Stimulated activated naive B cell treated with anti-CD40 and anti-IgM and Interleukin-4, amounts not matched to agents 10 μg/mL and 1 μg/mL and 100 μg/mL, for 72 hours (primary cell): ENCODE data around the gene C2CD4D.

Source experiments
- ATAC-seq, 2 donors: fragments of 150-1000 bp; cut with Tn5 transposase; replicated peaks; 2 replicates each; pipeline ENCODE4 v1.10.0; 2021; ENCODE audit warnings: moderate library complexity in 1 of 2
- DNase-seq: peaks from one replicate; pipeline ENCODE4 v3.0.0; 2021
- H3K27ac Mint-ChIP-seq: one replicate; pipeline ENCODE4 v1.8.0; 2022; ENCODE audit warnings: mild to moderate bottlenecking, mixed read lengths
- H3K27me3 Mint-ChIP-seq, 2 donors: one replicate each; pipeline ENCODE4 v1.8.0; 2022; ENCODE audit warnings: mixed read lengths in 2 of 2
- H3K36me3 Mint-ChIP-seq, 2 donors: one replicate each; pipeline ENCODE4 v1.8.0; 2022; ENCODE audit warnings: mixed read lengths in 2 of 2, mild to moderate bottlenecking in 1 of 2
- H3K4me1 Mint-ChIP-seq, 2 donors: one replicate each; pipeline ENCODE4 v1.8.0; 2022; ENCODE audit warnings: mixed read lengths in 2 of 2, mild to moderate bottlenecking in 1 of 2
- H3K4me3 Mint-ChIP-seq, 2 donors: one replicate each; pipeline ENCODE4 v1.8.0; 2022; ENCODE audit warnings: mild to moderate bottlenecking in 2 of 2, mixed read lengths in 2 of 2, moderate library complexity in 1 of 2
- H3K9me3 Mint-ChIP-seq, 2 donors: one replicate each; pipeline ENCODE4 v1.8.0; 2022; ENCODE audit warnings: mixed read lengths in 2 of 2, mild to moderate bottlenecking in 1 of 2

The C2CD4D gene

DNA sequence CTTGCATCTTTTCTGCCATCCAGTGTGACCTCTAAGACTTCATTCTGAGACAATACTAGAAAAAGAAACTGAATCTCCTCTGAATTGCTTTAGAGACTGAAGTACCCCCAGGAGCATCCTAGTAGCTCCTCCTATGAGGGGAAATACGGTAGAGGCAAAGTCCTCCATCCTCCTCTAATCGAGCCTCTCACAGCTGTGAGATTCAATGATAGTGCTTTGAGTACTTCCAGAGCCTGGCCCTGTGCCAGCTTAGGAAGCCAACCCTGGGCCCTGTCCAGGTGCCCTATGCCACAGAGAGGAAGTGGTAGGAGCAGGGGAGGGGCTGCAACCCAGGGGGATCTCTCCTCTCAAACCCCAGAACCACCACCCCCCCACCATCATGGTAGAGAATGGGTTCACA lies 18.7 kb downstream of the C2CD4D start:
- peaks cover 19 to 34% of the 10 kb centered on the region in 2 donors for H3K27me3 Mint-ChIP-seq
- H3K9me3 Mint-ChIP-seq = no peaks in the 10 kb centered on the region
- DNase-seq (no peak), ATAC-seq (no peak)
- no peaks in the 10 kb centered on the region for H3K36me3 Mint-ChIP-seq
- H3K4me3 Mint-ChIP-seq = no peak overlapping the region
- no peak overlapping the region for H3K27ac Mint-ChIP-seq
- H3K4me1 Mint-ChIP-seq = peaks cover 9 to 30% of the 10 kb centered on the region in 2 donors

DNA sequence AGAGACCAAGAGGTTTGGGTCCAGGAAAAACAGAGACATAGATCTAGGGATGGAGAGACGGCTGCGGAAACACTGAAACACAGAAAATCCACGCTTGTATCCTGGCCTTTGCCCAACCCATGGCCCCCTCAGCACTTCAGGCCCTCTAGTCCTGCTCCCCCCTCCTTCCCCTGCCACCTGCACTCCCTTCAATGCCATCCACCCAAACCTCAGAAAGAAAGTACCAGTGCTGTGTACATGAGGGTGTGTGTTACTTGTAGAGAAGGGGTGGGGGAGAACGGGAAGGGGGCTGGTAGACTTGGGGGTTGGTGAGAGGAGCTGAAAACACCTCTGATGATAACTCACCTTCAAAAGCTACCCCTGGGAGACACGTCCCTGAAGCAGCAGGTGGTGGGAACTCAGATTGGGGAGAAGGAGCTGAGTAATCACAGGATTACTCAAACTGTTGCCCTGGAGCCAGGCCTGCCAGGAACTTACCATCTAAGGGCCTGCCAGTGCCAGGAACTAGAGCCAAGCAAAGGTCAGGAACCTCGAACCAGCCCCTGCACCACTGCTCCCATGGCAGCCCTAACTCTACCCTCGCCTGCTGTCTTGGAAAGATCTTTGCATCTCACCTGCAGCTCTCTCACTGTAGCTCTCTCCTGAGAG lies 19.5 kb downstream of the C2CD4D start:
- no peaks in the 10 kb centered on the region for H3K9me3 Mint-ChIP-seq
- DNase-seq = no peak
- H3K4me3 Mint-ChIP-seq = no peak overlapping the region
- peaks cover 20 to 30% of the 10 kb centered on the region in 2 donors for H3K27me3 Mint-ChIP-seq
- no peak overlapping the region for H3K27ac Mint-ChIP-seq
- ATAC-seq = no peak
- H3K4me1 Mint-ChIP-seq = peaks cover 10 to 34% of the 10 kb centered on the region in 2 donors
- no peaks in the 10 kb centered on the region for H3K36me3 Mint-ChIP-seq

DNA sequence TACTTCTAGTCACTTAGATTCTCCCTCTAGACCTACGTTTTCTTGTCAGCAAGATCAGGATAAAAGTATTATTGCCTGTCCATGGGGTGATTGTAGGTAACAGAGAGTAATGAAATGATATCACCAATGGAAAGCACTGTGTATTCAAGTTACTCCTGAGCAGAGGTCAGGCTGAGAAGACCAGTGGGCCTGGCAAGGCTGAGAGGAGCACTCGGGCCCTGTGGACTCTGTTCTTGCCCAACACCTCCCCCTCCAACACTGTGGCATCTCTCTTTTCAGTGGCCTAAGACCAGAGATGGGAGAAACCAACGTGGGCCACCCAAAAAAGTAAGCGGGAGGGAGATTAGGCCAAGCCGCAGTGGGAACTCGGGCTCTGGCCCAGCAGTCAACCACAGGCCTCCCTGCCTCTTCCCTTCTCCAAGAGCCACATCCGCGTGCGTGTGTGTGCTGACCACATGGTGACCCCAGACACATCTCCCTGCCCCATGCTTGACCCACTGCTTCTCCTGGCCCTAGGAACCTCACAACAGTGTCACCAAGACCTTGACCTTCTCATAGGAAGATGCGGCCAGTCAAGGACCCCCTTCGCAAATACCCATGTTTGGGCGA lies 20.3 kb downstream of the C2CD4D start:
- no peaks in the 10 kb centered on the region for H3K9me3 Mint-ChIP-seq
- no peak overlapping the region for H3K27ac Mint-ChIP-seq
- H3K36me3 Mint-ChIP-seq = no peaks in the 10 kb centered on the region
- H3K4me3 Mint-ChIP-seq = no peak overlapping the region
- H3K27me3 Mint-ChIP-seq = peaks cover 21 to 31% of the 10 kb centered on the region in 2 donors
- H3K4me1 Mint-ChIP-seq = peaks cover 10 to 34% of the 10 kb centered on the region in 2 donors
- no peak for DNase-seq
- no peak for ATAC-seq

DNA sequence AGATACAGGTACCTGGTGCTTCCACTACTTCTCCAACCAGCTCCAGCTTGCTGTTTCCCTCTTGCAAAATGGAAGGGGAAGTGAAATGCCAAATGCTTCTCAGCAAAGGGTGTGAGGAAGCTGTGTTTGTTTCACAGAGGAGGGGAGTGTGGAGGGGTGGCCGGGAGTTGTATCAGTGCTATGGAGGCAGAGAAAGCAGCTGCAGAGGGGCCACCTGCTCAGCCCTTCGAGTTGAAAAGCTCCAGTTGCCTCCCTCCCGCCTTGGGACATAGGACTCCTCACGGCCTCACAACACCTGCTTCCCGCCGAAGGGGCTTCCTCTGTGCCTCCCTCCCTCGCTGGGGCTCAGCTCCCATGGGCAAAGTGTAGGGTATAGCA lies 22.3 kb downstream of the C2CD4D start:
- Mint-ChIP-seq H3K4me1 (peaks cover 10 to 29% of the 10 kb centered on the region in 2 donors), H3K36me3 (no peaks in the 10 kb centered on the region), H3K27me3 (peaks cover 18 to 21% of the 10 kb centered on the region in 2 donors), H3K4me3 (no peak overlapping the region), H3K27ac (no peak overlapping the region), H3K9me3 (no peaks in the 10 kb centered on the region)
- ATAC-seq (peak; percentile 34 to 51), DNase-seq (no peak)

DNA sequence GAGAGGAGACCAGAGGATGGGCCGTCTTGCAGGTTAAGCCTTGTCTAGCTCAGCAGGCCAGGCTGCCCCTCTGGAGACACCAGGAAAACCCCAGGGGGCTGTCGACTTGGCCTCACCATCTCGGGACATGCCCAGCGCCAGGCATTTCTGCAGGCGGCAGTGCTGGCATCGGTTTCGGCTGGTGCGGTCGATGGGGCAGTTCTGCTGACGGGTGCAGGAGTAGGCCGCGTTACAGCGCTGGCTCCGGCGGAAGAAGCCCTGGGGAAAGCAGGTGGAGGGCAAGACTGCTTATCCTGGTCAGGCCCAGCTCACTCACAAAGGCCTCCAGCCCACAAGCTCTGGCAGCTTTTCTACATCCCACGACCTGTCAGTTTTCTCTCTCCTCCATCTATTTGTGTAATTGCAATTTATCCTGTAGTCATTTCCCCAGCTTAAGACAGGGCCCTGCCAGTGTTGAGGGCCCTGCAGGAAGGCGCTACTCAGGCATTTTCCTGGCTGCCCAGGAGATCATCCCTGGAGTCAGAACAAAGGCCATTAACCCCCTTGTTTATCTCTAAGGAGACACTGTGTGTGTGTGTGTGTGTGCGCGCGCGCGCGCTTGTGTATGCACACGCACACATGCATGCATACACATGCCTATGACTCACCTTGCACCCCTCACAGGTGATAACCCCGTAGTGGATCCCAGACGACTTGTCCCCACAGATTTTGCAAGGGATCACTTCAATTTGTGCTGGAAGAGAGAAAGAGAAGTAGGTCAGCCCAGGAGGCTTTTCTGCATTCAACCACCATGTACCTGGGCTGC lies 22.9 kb downstream of the C2CD4D start:
- Mint-ChIP-seq H3K4me3 (no peak overlapping the region), H3K27ac (no peak overlapping the region), H3K27me3 (peaks cover 18 to 21% of the 10 kb centered on the region in 2 donors), H3K9me3 (no peaks in the 10 kb centered on the region), H3K4me1 (peaks cover 8 to 23% of the 10 kb centered on the region in 2 donors), H3K36me3 (no peaks in the 10 kb centered on the region)
- ATAC-seq (no peak), DNase-seq (no peak)

DNA sequence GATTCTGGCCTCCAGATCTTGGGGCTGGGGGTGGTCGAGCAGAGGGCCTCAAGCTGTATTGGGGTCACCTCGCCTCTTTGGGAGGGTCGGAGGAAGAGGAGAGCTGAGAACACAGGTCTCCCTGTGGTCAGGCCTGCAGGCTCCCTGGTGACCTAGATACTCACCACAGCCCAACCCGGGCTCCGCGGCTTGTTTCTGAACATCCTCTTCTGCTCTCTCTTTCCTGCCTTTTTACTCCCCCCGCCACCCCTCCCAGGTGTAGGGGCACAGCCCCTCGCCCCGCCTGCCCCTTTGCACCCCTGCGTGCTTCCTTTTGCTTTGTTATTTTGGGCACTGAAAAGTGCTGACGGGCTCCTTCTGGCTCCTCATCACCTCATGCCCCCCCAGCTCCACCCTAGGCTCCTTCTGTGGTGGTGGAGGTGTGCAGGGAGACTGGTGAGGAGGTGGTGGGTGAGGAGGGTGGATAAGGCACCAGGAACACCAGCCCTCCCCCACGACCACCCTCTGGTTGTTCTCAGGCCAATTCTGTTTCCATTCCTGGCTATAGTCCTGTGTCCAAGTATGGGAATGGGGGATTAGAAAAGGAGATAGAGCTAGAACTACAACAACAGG lies 23.8 kb downstream of the C2CD4D start:
- Mint-ChIP-seq H3K36me3 (no peaks in the 10 kb centered on the region), H3K27ac (no peak overlapping the region), H3K4me1 (peaks cover 6 to 15% of the 10 kb centered on the region in 2 donors), H3K4me3 (no peak overlapping the region), H3K27me3 (peaks cover 18 to 21% of the 10 kb centered on the region in 2 donors), H3K9me3 (no peaks in the 10 kb centered on the region)
- ATAC-seq (no peak), DNase-seq (no peak)

DNA sequence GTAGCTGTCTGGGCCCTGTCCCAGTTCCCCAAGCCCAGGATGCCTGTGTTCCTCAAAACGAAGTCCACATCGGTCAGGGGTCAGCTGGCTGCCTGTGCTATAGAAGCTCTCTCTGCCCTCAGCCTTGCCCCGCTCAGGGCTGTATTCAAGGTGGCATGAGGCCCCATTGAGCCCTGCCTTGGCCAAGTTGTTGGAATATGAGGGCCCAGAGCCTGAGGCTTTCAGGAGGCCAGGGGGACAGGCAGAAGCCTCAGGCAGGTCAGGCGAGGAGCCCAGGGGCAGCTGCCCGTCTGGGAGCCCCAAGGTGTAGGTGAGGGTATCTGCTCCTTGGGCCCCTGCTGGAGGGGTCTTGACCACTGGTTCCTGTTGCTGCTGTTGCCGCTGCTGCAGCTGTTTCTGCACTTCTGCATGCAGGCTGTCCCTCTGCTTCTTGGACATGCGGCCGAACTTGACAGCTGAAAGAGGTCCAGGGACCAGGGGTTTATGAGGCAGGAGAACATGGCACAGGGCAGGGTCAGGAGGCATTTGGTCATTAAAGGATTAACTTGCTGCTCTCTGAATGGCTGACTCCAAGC lies 24.6 kb downstream of the C2CD4D start:
- ATAC-seq = no peak
- no peak for DNase-seq
- Mint-ChIP-seq H3K9me3 (no peaks in the 10 kb centered on the region), H3K27ac (no peak overlapping the region), H3K4me1 (peaks cover 6 to 15% of the 10 kb centered on the region in 2 donors), H3K4me3 (no peak overlapping the region), H3K36me3 (no peaks in the 10 kb centered on the region), H3K27me3 (peaks cover 18 to 21% of the 10 kb centered on the region in 2 donors)

DNA sequence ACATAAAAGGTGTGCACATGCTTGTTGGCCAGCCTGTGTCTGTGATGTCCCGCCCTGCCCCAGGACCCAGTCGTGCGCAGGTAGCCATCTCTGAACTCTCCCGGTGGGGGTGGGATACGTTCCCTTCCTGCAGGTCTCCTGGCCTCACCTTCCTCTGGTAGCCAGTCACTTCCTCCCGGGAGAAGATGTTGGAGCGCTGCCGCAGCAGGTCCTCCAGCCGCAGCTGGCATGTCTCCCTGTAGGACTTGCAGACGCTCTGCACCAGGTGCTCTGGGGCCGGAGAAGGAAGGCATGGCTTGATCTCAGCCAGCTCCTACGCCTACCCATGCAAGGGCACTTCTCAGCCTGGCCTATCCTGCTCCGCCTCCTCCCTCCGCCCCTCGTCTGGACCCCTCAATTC lies 25.2 kb downstream of the C2CD4D start:
- Mint-ChIP-seq H3K9me3 (no peaks in the 10 kb centered on the region), H3K27me3 (peaks cover 14 to 21% of the 10 kb centered on the region in 2 donors), H3K4me1 (peaks cover 6 to 15% of the 10 kb centered on the region in 2 donors), H3K36me3 (no peaks in the 10 kb centered on the region), H3K27ac (no peak overlapping the region), H3K4me3 (no peak overlapping the region)
- ATAC-seq = no peak
- DNase-seq = no peak

DNA sequence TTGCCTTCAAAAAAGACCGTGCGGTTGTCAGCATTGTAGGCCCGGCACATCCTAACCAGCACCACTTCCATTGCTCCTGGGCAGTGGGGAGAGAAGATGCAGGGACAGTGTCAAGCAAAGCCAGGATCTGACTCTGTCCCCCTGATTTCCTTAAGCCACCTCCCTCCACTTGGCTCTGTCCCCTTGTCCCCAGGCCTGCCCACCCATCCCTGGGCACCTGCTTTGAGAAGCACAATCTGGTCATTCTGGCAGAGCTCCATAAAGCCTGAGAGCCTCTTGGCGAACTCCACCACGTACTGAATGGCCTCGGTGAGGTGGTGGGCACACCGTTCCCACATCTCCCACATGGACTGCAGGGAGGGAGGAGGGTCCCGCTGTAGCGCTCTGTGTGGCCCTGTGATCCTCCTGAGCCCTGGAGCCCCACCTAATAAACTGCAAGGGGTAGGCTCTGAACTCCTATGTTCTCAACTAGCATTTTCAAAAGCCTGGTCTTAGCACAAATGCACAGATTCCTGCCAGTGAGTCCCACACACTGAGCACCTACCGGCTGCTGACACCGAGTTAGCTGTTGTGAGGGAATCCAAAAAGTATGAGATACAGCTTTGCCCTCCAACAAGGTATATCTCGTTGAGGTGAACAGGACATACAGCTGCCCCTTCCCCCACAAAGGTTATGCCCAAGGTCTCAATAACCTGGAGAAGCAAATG lies 26.2 kb downstream of the C2CD4D start:
- peaks cover 6 to 15% of the 10 kb centered on the region in 2 donors for H3K4me1 Mint-ChIP-seq
- no peak overlapping the region for H3K4me3 Mint-ChIP-seq
- no peak for ATAC-seq

DNA sequence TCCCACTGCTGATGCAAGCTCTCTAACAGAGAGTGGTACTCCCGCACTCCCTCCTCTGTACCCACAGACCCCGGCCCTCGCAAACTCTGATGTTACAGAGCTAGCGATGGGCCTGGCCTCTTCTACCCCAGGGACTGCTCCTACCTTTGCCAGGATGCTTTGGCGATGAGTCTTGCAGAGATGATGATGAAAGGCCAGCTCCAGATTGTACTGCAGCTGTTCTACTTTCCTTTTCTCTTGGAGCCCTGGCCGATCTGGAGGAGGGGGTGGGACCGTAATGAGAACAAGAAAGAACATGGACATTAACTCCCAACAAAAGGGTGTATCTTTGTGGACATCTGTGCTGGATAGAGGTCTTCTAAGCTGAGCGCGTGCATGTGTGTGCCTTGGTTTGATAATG lies 28.4 kb downstream of the C2CD4D start:
- ATAC-seq (no peak), DNase-seq (no peak)
- H3K27me3 Mint-ChIP-seq = peaks cover 7 to 10% of the 10 kb centered on the region in 2 donors
- H3K27ac Mint-ChIP-seq = no peak overlapping the region
- H3K4me3 Mint-ChIP-seq = no peak overlapping the region
- H3K9me3 Mint-ChIP-seq = no peaks in the 10 kb centered on the region
- no peaks in the 10 kb centered on the region for H3K36me3 Mint-ChIP-seq
- peaks cover 6 to 14% of the 10 kb centered on the region in 2 donors for H3K4me1 Mint-ChIP-seq

More for the DNA sequence above, 26.2 kb downstream of the C2CD4D start:
- Mint-ChIP-seq H3K27ac (no peak overlapping the region), H3K36me3 (no peaks in the 10 kb centered on the region), H3K27me3 (peaks cover 9 to 21% of the 10 kb centered on the region in 2 donors), H3K9me3 (no peaks in the 10 kb centered on the region)
- DNase-seq = no peak

DNA sequence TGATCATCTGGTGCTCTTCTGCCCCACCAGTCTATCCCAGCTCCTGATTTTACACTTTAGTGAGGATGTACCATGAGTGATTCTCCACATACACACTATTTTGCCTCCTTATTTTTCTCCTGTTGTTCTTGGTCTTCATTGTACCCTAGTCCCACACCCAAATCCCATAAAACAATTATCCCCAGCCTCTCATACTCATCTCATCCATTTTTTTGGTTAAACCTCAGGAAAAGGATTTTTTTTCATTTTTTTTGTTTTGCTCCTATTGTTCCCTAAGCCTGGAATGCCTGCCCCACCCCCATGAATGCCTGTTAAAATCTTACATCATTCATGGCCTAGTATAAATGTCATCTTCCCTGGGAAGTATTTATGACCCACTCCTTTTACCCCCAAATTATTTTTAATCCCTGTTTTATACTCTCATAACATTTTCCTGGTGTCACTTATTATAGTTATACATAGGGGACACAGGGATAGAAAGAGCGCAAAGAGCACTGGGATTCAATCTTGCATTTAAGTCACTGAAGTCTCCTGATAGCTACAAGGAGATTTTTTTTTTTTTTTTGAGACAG lies 29.5 kb downstream of the C2CD4D start:
- H3K4me1 Mint-ChIP-seq = peaks cover 3 to 8% of the 10 kb centered on the region in 2 donors
- no peaks in the 10 kb centered on the region for H3K9me3 Mint-ChIP-seq
- ATAC-seq (no peak), DNase-seq (no peak)
- H3K27ac Mint-ChIP-seq = no peak overlapping the region
- H3K36me3 Mint-ChIP-seq = no peaks in the 10 kb centered on the region
- H3K27me3 Mint-ChIP-seq = peaks cover 4% of the 10 kb centered on the region in 2 donors
- no peak overlapping the region for H3K4me3 Mint-ChIP-seq

DNA sequence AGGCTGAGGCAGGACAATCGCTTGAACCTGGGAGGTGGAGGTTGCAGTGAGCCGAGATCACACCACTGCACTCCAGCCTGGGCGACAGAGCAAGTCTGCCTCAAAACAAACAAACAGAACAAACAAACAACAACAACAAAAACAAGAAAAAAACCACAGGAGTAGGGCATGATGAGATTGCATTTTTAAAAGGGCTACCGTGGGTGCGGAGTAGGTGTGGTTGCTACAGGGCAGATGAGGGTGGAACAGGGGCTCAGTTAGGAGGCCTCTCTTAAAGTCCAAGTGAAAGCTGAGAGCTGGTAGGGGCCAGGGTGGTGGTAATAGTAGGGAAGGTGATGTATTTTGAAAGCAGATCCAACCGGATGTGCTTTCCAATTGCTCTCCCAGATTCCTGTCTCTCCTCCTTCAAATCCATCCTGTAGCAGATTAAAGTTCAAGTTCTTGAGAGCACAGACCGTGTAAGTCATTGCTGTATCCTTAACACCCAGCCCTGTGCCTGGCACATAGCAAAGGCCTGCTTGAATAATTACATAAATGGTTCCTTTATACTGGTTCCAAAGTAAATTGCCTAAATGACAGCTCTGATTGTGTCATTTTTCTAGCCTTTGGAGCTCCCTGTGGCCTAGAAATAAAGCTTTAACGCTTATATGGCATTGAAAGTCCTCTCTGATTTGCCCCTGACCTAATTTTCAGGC lies 30.2 kb downstream of the C2CD4D start:
- Mint-ChIP-seq H3K27ac (no peak overlapping the region), H3K4me3 (no peak overlapping the region), H3K4me1 (peaks cover 7 to 11% of the 10 kb centered on the region in 2 donors), H3K9me3 (no peaks in the 10 kb centered on the region), H3K36me3 (no peaks in the 10 kb centered on the region), H3K27me3 (no peaks in the 10 kb centered on the region)
- DNase-seq = no peak
- no peak for ATAC-seq

DNA sequence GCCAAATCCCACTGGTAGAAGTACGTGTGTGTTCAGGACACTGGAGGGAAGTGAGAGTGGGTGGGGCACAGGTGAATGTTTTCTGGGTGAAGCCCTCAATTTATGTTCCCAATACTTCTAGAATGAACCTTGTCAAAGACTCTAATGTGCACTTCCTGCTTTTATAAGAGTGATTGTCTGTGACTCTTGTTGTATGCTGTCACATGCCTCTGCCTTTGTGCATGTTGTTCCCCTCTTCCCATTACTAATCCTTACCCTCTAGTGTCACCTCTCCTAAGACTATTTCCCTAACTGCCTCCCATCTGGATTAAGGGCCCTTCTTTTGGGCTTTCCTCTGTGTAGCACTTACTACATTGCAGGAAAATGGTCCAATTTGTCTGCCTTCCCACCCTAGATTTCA lies 31.9 kb downstream of the C2CD4D start:
- DNase-seq (no peak), ATAC-seq (no peak)
- no peak overlapping the region for H3K27ac Mint-ChIP-seq
- H3K27me3 Mint-ChIP-seq = no peaks in the 10 kb centered on the region
- no peaks in the 10 kb centered on the region for H3K9me3 Mint-ChIP-seq
- no peak overlapping the region for H3K4me3 Mint-ChIP-seq
- no peaks in the 10 kb centered on the region for H3K36me3 Mint-ChIP-seq
- peaks cover 16 to 20% of the 10 kb centered on the region in 2 donors for H3K4me1 Mint-ChIP-seq
